H1 (cell line): Measurements from ENCODE around the gene SEC63. TPM values are rescaled to one million over a fixed set of nuclear protein-coding genes. Genes with fewer than 3 reads are reported as not detected.

ENCODE experiments used
- CTCF ChIA-PET: fragments of 300-600 bp; sonication (Branson Sonifier 250); formaldehyde crosslinking; loops from one replicate; lab custom pipeline; 2021; ENCODE audit not compliant: partially characterized antibody; lab: Charles Lee
- POLR2A ChIA-PET: fragments of 300-600 bp; sonication (Branson Sonifier 250); formaldehyde crosslinking; loops from one replicate; lab custom pipeline; 2021; ENCODE audit warnings: inconsistent platforms; ENCODE audit not compliant: partially characterized antibody; lab: Charles Lee
- DNase-seq, 2 experiments: peaks; one replicate each; pipeline versions ENCODE4 v3.0.0 to v3.0.0-alpha.2; 2010 to 2022; ENCODE audit warnings: low spot score in 2 of 2, low read depth in 1 of 2, mixed read lengths in 1 of 2
- FAIRE-seq: peaks from 2 replicates; lab custom pipeline; 2011; peaks lifted over from hg19 to GRCh38; lab: Jason Lieb, UNC
- H2AFZ ChIP-seq: 2 replicates; pipeline ENCODE4 v1.8.1; 2012; ENCODE audit warnings: low read length, inconsistent platforms
- H2AK5ac ChIP-seq: 2 replicates; pipeline ENCODE4 v1.6.1; 2013; ENCODE audit warnings: low read depth, low read length
- H2BK120ac ChIP-seq: replicated peaks from 2 replicates; pipeline ENCODE3; 2013; ENCODE audit warnings: low read depth, low read length, inconsistent platforms
- H2BK12ac ChIP-seq: 2 replicates; pipeline ENCODE4 v1.6.1; 2013; ENCODE audit warnings: low read depth, low read length
- H2BK15ac ChIP-seq: 2 replicates; pipeline ENCODE4 v1.6.1; 2013; ENCODE audit warnings: low read length
- H2BK20ac ChIP-seq: 2 replicates; pipeline ENCODE4 v1.6.1; 2013; ENCODE audit warnings: low read length
- H2BK5ac ChIP-seq: 2 replicates; pipeline ENCODE4 v1.6.1; 2013; ENCODE audit warnings: low read depth, low read length
- H3K14ac ChIP-seq: 2 replicates; pipeline ENCODE4 v1.6.1; 2013; ENCODE audit warnings: inconsistent platforms; ENCODE audit not compliant: insufficient read length
- H3K18ac ChIP-seq: 2 replicates; pipeline ENCODE4 v1.6.1; 2013; ENCODE audit warnings: low read length; ENCODE audit errors: extremely low read depth
- H3K23ac ChIP-seq: 2 replicates; pipeline ENCODE4 v1.6.1; 2013; ENCODE audit warnings: inconsistent platforms; ENCODE audit not compliant: insufficient read length
- H3K23me2 ChIP-seq: 2 replicates; pipeline ENCODE4 v1.6.1; 2013; ENCODE audit warnings: low read depth, low read length
- H3K27ac ChIP-seq: 2 replicates; pipeline ENCODE4 v1.6.1; 2011; ENCODE audit warnings: low read depth, low read length, inconsistent platforms
- H3K27me3 ChIP-seq, 4 experiments: replicated peaks in 1 of 4; 1 replicate in 1 of 4; 2 replicates in 3 of 4; pipeline versions ENCODE4 v1.6.1 to v1.8.1; 2011 to 2013; ENCODE audit warnings: low read length in 3 of 4, mild to moderate bottlenecking in 3 of 4, inconsistent platforms in 2 of 4, mixed read lengths in 2 of 4, moderate library complexity in 1 of 4; ENCODE audit not compliant: control insufficient read depth in 3 of 4, insufficient read depth in 3 of 4; ENCODE audit errors: extremely low read depth in 1 of 4
- H3K36me3 ChIP-seq, 4 experiments: 2 replicates each; pipeline versions ENCODE4 v1.6.1 to v1.8.1; 2011 to 2013; ENCODE audit warnings: mild to moderate bottlenecking in 4 of 4, low read length in 3 of 4, moderate library complexity in 2 of 4, control low read depth in 1 of 4, inconsistent platforms in 1 of 4; ENCODE audit not compliant: insufficient read depth in 4 of 4, control insufficient read depth in 2 of 4
- H3K4ac ChIP-seq: replicated peaks from 2 replicates; pipeline ENCODE3; 2013; ENCODE audit warnings: low read length, low read depth, mixed read lengths, inconsistent platforms; ENCODE audit not compliant: insufficient read length
- H3K4me1 ChIP-seq, 4 experiments: replicated peaks in 1 of 4; 1 replicate in 1 of 4; 2 replicates in 3 of 4; pipeline versions ENCODE4 v1.6.1 to v1.8.1; 2011 to 2013; ENCODE audit warnings: low read length in 3 of 4, inconsistent platforms in 2 of 4, mixed read lengths in 1 of 4; ENCODE audit not compliant: insufficient read depth in 4 of 4, control insufficient read depth in 3 of 4
- H3K4me2 ChIP-seq, 2 experiments: 2 replicates each; pipeline versions ENCODE4 v1.6.1 to v1.8.1; 2011 to 2013; ENCODE audit warnings: low read depth in 2 of 2, low read length in 2 of 2, control low read depth in 1 of 2, inconsistent platforms in 1 of 2, mild to moderate bottlenecking in 1 of 2; ENCODE audit not compliant: insufficient read depth in 1 of 2
- H3K4me3 ChIP-seq, 4 experiments: fragments of 200-600, 300-600 bp in 1 of 4; sonication (generic), shearing (Covaris generic), sonication (Bioruptor Twin) in 1 of 4; 2 replicates each; pipeline versions ENCODE4 v1.5.1 to v1.8.1; 2011 to 2016; ENCODE audit warnings: low read length in 4 of 4, low read depth in 3 of 4, control low read depth in 2 of 4, inconsistent platforms in 2 of 4, mild to moderate bottlenecking in 2 of 4, mixed read lengths in 1 of 4, moderate library complexity in 1 of 4; ENCODE audit not compliant: insufficient read depth in 2 of 4; ENCODE audit errors: extremely low read depth in 1 of 4
- H3K56ac ChIP-seq: replicated peaks from 2 replicates; pipeline ENCODE3; 2013; ENCODE audit warnings: low read depth, mild to moderate bottlenecking, mixed read lengths, low read length, inconsistent platforms; ENCODE audit not compliant: insufficient read length
- H3K79me1 ChIP-seq: 2 replicates; pipeline ENCODE4 v1.6.1; 2013; ENCODE audit warnings: low read depth, low read length, control low read depth
- H3K79me2 ChIP-seq, 2 experiments: 2 replicates each; pipeline versions ENCODE4 v1.6.1 to v1.8.1; 2012 to 2013; ENCODE audit warnings: low read length in 2 of 2, mild to moderate bottlenecking in 2 of 2, inconsistent platforms in 1 of 2; ENCODE audit not compliant: insufficient read depth in 2 of 2, control insufficient read depth in 1 of 2
- H3K9ac ChIP-seq, 4 experiments: replicated peaks in 1 of 4; 1 replicate in 1 of 4; 2 replicates in 3 of 4; pipeline versions ENCODE4 v1.6.1 to v1.8.1; 2011 to 2013; ENCODE audit warnings: low read depth in 3 of 4, low read length in 3 of 4, control low read depth in 2 of 4, mild to moderate bottlenecking in 2 of 4, moderate library complexity in 2 of 4, inconsistent platforms in 1 of 4; ENCODE audit errors: extremely low read depth in 1 of 4
- H3K9me3 ChIP-seq, 2 experiments: 2 replicates each; pipeline versions ENCODE4 v1.6.1 to v1.8.1; 2012 to 2013; ENCODE audit warnings: mild to moderate bottlenecking in 2 of 2, moderate library complexity in 2 of 2, control low read depth in 1 of 2, inconsistent platforms in 1 of 2, low read depth in 1 of 2, low read length in 1 of 2, mixed read lengths in 1 of 2; ENCODE audit not compliant: insufficient read depth in 2 of 2
- H4K20me1 ChIP-seq, 2 experiments: replicated peaks in 1 of 2; 2 replicates each; pipeline versions ENCODE3 to v1.8.1; 2011 to 2013; ENCODE audit warnings: inconsistent platforms in 2 of 2, low read length in 2 of 2, mild to moderate bottlenecking in 1 of 2; ENCODE audit not compliant: insufficient read depth in 2 of 2, control insufficient read depth in 1 of 2
- H4K5ac ChIP-seq: 2 replicates; pipeline ENCODE4 v1.6.1; 2013; ENCODE audit warnings: low read length, low read depth, mixed read lengths, inconsistent platforms; ENCODE audit not compliant: insufficient read length
- H4K8ac ChIP-seq: 2 replicates; pipeline ENCODE4 v1.8.0; 2013; ENCODE audit warnings: mild to moderate bottlenecking, moderate library complexity, low read length, inconsistent platforms; ENCODE audit not compliant: insufficient read depth; ENCODE audit errors: extremely low read depth
- H4K91ac ChIP-seq: replicated peaks from 2 replicates; pipeline ENCODE3; 2013; ENCODE audit warnings: low read length, mixed read lengths, inconsistent platforms; ENCODE audit not compliant: insufficient read length
- ATF3 ChIP-seq: IDR thresholded peaks from 2 replicates; pipeline ENCODE4 v1.6.1; 2011; ENCODE audit warnings: low read depth, mild to moderate bottlenecking, low read length; ENCODE audit not compliant: insufficient read depth
- CEBPB ChIP-seq: IDR thresholded peaks from 2 replicates; pipeline ENCODE4 v1.6.1; 2012; ENCODE audit warnings: low read depth, low read length
- CHD2 ChIP-seq: IDR thresholded peaks from 2 replicates; pipeline ENCODE4 v1.6.1; 2012; ENCODE audit warnings: low read length, improper control_type of control experiment
- EP300 ChIP-seq, 2 experiments: IDR thresholded peaks; 1 replicate in 1 of 2; 2 replicates in 1 of 2; pipeline ENCODE4 v1.6.1; 2011 to 2012; ENCODE audit warnings: low read depth in 2 of 2, low read length in 2 of 2, mild to moderate bottlenecking in 2 of 2, borderline replicate concordance in 1 of 2, inconsistent platforms in 1 of 2, moderate library complexity in 1 of 2
- FOSL1 ChIP-seq: IDR thresholded peaks from 2 replicates; pipeline ENCODE4 v1.6.1; 2011; ENCODE audit warnings: mild to moderate bottlenecking, low read depth, low read length, moderate library complexity; ENCODE audit not compliant: insufficient read depth
- GTF2F1 ChIP-seq: IDR thresholded peaks from 2 replicates; pipeline ENCODE4 v1.6.1; 2012; ENCODE audit warnings: low read depth, low read length, improper control_type of control experiment, borderline replicate concordance
- JUN ChIP-seq: IDR thresholded peaks from 2 replicates; pipeline ENCODE4 v1.6.1; 2011; ENCODE audit warnings: low read depth, mild to moderate bottlenecking, improper control_type of control experiment, low read length
- SP2 ChIP-seq: IDR thresholded peaks from 2 replicates; pipeline ENCODE4 v1.6.1; 2012; ENCODE audit warnings: mild to moderate bottlenecking, low read length, inconsistent platforms
- SRF ChIP-seq: IDR thresholded peaks from 2 replicates; pipeline ENCODE4 v1.6.1; 2011; ENCODE audit warnings: mild to moderate bottlenecking, low read depth, low read length, moderate library complexity
- TAF1 ChIP-seq: IDR thresholded peaks from 2 replicates; pipeline ENCODE4 v1.6.1; 2011; ENCODE audit warnings: mild to moderate bottlenecking, low read depth, low read length
- TCF12 ChIP-seq: IDR thresholded peaks from 2 replicates; pipeline ENCODE4 v1.6.1; 2011; ENCODE audit warnings: low read depth, mild to moderate bottlenecking, low read length
- WGBS, 2 experiments: shearing (Covaris generic) in 1 of 2; methylation state at CpG; one replicate each; pipeline versions ENCODE4 v1.1.6 to v1.1.7; 2013 to 2015; ENCODE audit warnings: low lambda C conversion rate in 2 of 2, mixed read lengths in 2 of 2, inconsistent platforms in 1 of 2, low coverage in 1 of 2, missing lambda C conversion rate in 1 of 2; ENCODE audit not compliant: insufficient replicate concordance in 2 of 2, insufficient coverage in 1 of 2, insufficient read length in 1 of 2; ENCODE audit errors: extremely low coverage in 1 of 2, missing lambda C conversion rate in 1 of 2; 5-methylcytosine and 5-hydroxymethylcytosine counted together
- polyA plus RNA-seq, 7 experiments: library from polyadenylated mRNA; depleted of rRNA in 3 of 7; stranded (reverse) in 5 of 7; unstranded in 2 of 7; fragments of >200 nt in 5 of 7; fragments of 200-250 nt in 2 of 7; gene quantifications; 1 replicate in 5 of 7; 2 replicates in 1 of 7; 4 replicates in 1 of 7; pipeline versions ENCODE4 v1.2.1 to v1.2.3, GENCODE V29; 2011 to 2013; ENCODE audit warnings: missing spikeins in 2 of 7, mixed read lengths in 2 of 7
- total RNA-seq: library from RNA; stranded (reverse); fragmentation: NEBNext Ultra II Directional; extraction: Animal tissue kit (Norgen Biotek cat#: 25700); gene quantifications from 2 replicates; pipeline ENCODE4 v1.2.1, GENCODE V29; 2021

SEC63 gene
- total and polyA plus RNA-seq, 2 of the 8 experiments (the other 6 are each of a cell fraction or from before 2014, with no cell fraction given): 17.3 to 121 TPM

DNA sequence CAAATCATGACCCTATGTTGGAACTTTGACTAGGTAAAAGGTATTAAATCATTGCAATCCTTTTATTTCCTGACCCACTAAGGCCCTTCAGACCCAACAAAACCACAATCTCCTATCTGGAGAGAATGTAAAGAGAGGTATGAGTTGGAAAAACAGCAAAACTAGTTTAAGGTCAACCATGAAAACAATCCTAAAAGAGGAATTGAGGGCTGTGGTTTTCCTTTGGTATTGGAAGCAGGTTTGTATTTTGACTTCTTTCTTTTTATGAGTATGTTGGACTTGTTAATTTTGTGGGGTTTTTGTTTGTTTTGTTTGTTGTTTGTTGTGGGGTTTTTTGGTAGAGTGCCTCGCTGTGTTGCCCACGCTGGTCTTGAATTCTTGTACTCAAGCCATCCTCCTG, 4.7 kb upstream of the SEC63 start:
- Histone ChIP-seq H3K36me3 (no peaks in the 10 kb centered on the region), H4K5ac (no peak overlapping the region), H3K4me3 (no peak overlapping the region), H2BK15ac (no peak overlapping the region), H2AK5ac (no peak overlapping the region), H2AFZ (no peak overlapping the region), H2BK12ac (no peak overlapping the region), H3K79me2 (peaks cover 0 to 1% of the 10 kb centered on the region in 2 experiments; a peak in 1 of 4 replicates), H2BK5ac (no peak overlapping the region), H4K91ac (no peak overlapping the region), H3K9ac (no peak overlapping the region), H3K23ac (no peak overlapping the region), H3K79me1 (no peaks in the 10 kb centered on the region), H3K23me2 (no peaks in the 10 kb centered on the region; the same call in 1 of the 2 replicates), H3K4me1 (peaks cover 0 to 6% (median under 1%) of the 10 kb centered on the region in 4 experiments; a peak in 3 of 7 replicates), H3K9me3 (no peaks in the 10 kb centered on the region; a peak in 1 of 4 replicates), H4K8ac (no peak overlapping the region), H4K20me1 (no peaks in the 10 kb centered on the region), H3K27ac (no peak overlapping the region), H3K56ac (no peak overlapping the region), H3K14ac (no peak overlapping the region), H3K18ac (no peak overlapping the region), H3K4ac (no peak overlapping the region), H3K4me2 (no peak overlapping the region), H3K27me3 (no peaks in the 10 kb centered on the region), H2BK120ac (no peak overlapping the region), H2BK20ac (no peak overlapping the region)
- 88% methylated on average over 2 of the region's 2 CpGs; no CpG with 5 or more reads in 1 of the 2 experiments for WGBS, 2 experiments
- POLR2A ChIA-PET: no interaction called here
- DNase-seq (no peak), FAIRE-seq (no peak)
- CTCF ChIA-PET: no interaction called here
- TF ChIP-seq SRF (no peak), TCF12 (no peak), FOSL1 (no peak), ATF3 (no peak), TAF1 (no peak), CEBPB (no peak), JUN (no peak), SP2 (no peak), CHD2 (no peak), EP300 (IDR thresholded peaks at IDR 0.05; ENCODE audit: borderline replicate concordance in 1 of 2, low read depth in 2 of 2, low read length in 2 of 2) (no peak), GTF2F1 (no peak)
